ENCODE measurements around the gene DIS3L2. TPM values are rescaled to one million over a fixed set of nuclear protein-coding genes. Genes with fewer than 3 reads are reported as not detected.

Gene DIS3L2
- total RNA-seq, 6 donors from 2014 or later: 31.2 to 98.5 (median 50.3) TPM

GRCh38 chr2:232225895-232226294 lies 264.4 kb downstream of the DIS3L2 start:
- ATAC-seq (ENCODE audit: low FRiP score in 2 of 2) (no peak), DNase-seq (no peak)
- Histone ChIP-seq H3K27ac (no peak overlapping the region), H3K36me3 (no peaks in the 10 kb centered on the region), H3K9me3 (no peaks in the 10 kb centered on the region), H3K27me3 (no peaks in the 10 kb centered on the region), H3K4me1 (peaks cover 0 to 3% (median 0%) of the 10 kb centered on the region in 4 donors), H3K4me3 (no peak overlapping the region)
- WGBS, 2 donors: 83% methylated on average over 1 of the region's 1 CpG
- TF ChIP-seq CTCF (IDR thresholded peaks at IDR 0.05) (no peak), POLR2AphosphoS5 (IDR thresholded peaks at IDR 0.05) (no peak), EP300 (IDR thresholded peaks at IDR 0.05) (no peak), POLR2A (IDR thresholded peaks at IDR 0.05) (no peak)

DNA sequence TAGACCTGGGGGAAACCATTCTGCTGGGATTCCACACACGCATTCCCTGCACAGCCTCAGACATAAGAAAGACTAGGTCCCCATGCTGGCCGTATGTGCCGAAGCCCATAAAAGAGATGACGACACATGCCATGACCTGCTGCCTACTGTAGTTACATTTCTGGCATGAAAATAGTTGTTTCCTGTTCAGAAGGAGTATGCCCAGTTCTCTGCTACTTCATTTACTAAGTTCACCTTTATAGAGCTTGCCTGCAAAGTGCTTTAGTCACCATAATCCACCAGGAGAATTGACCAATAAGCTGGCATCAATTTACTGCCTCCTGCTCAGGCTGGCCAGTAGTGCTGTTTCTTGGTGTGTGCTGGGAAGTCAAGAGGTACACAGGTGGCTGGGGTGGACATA lies 266.8 kb downstream of the DIS3L2 start:
- no peak for TF ChIP-seq POLR2A (IDR thresholded peaks at IDR 0.05)
- no peak for TF ChIP-seq POLR2AphosphoS5 (IDR thresholded peaks at IDR 0.05)
- no peaks in the 10 kb centered on the region for H3K27me3 ChIP-seq
- WGBS, 2 donors: 91 to 97% methylated on average over 4 of the region's 4 CpGs
- H3K4me3 ChIP-seq: no peak overlapping the region
- no peaks in the 10 kb centered on the region for H3K9me3 ChIP-seq
- H3K36me3 ChIP-seq: no peaks in the 10 kb centered on the region
- peaks cover 0 to 3% (median 0%) of the 10 kb centered on the region in 4 donors for H3K4me1 ChIP-seq
- H3K27ac ChIP-seq: no peak overlapping the region
- ATAC-seq (ENCODE audit: low FRiP score in 2 of 2) (no peak), DNase-seq (no peak)

DNA sequence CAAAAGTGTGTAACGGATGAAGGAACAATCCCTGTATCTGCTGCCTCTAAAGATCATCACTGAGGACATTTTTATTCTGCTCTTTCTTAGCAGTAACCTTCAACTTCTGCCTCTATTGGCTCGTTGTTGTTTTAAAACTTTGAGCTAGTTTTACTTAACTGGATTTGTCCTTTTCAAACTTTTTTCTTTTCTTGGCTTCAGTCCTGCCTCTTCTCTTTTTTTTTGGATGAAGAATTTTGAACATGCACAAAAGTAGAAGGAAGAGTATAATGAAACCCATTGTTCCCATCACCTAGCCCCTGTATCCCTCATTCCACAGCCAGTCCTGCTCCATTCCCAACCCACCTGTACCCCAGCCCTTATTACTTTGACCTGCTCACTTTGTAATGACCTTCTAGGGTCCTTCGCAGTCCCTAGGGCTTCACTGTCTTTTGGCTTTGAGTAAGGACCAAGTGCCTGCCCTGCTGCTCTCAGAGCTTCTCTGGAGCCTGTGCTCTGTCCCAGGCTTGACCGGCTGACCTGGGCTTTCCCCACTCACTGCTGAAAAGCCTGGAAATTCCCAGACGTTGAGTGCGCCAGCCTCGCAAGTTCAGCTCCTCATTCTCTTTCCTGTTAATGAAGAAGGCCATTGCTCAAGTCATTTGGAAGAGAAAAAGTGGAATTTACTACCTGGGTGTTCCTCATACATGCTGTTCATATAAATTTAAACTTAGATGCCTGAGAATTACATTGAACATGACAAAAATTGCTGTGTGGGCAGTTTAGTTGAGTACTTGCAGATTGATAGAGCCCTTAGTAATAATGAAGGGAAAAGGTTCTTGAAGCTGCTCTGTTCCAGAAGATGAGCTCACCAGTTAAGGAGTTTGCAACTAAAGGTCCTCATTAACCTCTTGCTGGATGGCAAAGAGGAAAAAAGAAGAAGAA lies 267.7 kb downstream of the DIS3L2 start:
- Histone ChIP-seq H3K27ac (no peak overlapping the region), H3K36me3 (no peaks in the 10 kb centered on the region), H3K9me3 (no peaks in the 10 kb centered on the region), H3K4me1 (peaks cover 0 to 3% (median 0%) of the 10 kb centered on the region in 4 donors), H3K4me3 (no peak overlapping the region), H3K27me3 (no peaks in the 10 kb centered on the region)
- DNase-seq (peak in 1 of 2 donors; percentile 40), ATAC-seq (ENCODE audit: low FRiP score in 2 of 2) (peak in 1 of 2 donors; percentile 38)
- TF ChIP-seq POLR2A (IDR thresholded peaks at IDR 0.05) (no peak), POLR2AphosphoS5 (IDR thresholded peaks at IDR 0.05) (no peak), EP300 (IDR thresholded peaks at IDR 0.05) (no peak), CTCF (IDR thresholded peaks at IDR 0.05) (no peak)
- WGBS, 2 donors: 72 to 77% methylated on average over 7 of the region's 7 CpGs

- H3K9me3 ChIP-seq: no peaks in the 10 kb centered on the region
- ATAC-seq (ENCODE audit: low FRiP score in 2 of 2): no peak
- WGBS, 2 donors: 94 to 96% methylated on average over 3 of the region's 3 CpGs
These were observed 268.4 kb downstream of the DIS3L2 start for GRCh38 chr2:232229911-232230310.

More at GRCh38 chr2:232229911-232230310, 268.4 kb downstream of the DIS3L2 start:
- Histone ChIP-seq H3K27me3 (no peaks in the 10 kb centered on the region), H3K27ac (no peak overlapping the region), H3K36me3 (no peaks in the 10 kb centered on the region), H3K4me3 (no peak overlapping the region), H3K4me1 (peaks cover 0 to 3% (median 2%) of the 10 kb centered on the region in 4 donors)
- TF ChIP-seq CTCF (IDR thresholded peaks at IDR 0.05) (no peak), POLR2A (IDR thresholded peaks at IDR 0.05) (no peak), POLR2AphosphoS5 (IDR thresholded peaks at IDR 0.05) (no peak), EP300 (IDR thresholded peaks at IDR 0.05) (no peak)
- DNase-seq: no peak
